HG03135 (cell line): ENCODE data around the gene RNF213.
"Not testable (repeated sequence)": the region's sequence is repeated elsewhere in the genome, so short reads cannot be mapped to it uniquely, and the experiment has no call there.

Experiments
- ATAC-seq: cut with Tn5 transposase; IDR thresholded peaks from one replicate; pipeline ENCODE4 v1.9.1; 2021; ENCODE audit warnings: mild to moderate bottlenecking, moderate library complexity; ENCODE audit not compliant: unreplicated experiment

The RNF213 gene

GRCh38 chr17:80410441-80411087 is 149.9 kb downstream of the RNF213 start:
- not testable (repeated sequence) for ATAC-seq

DNA sequence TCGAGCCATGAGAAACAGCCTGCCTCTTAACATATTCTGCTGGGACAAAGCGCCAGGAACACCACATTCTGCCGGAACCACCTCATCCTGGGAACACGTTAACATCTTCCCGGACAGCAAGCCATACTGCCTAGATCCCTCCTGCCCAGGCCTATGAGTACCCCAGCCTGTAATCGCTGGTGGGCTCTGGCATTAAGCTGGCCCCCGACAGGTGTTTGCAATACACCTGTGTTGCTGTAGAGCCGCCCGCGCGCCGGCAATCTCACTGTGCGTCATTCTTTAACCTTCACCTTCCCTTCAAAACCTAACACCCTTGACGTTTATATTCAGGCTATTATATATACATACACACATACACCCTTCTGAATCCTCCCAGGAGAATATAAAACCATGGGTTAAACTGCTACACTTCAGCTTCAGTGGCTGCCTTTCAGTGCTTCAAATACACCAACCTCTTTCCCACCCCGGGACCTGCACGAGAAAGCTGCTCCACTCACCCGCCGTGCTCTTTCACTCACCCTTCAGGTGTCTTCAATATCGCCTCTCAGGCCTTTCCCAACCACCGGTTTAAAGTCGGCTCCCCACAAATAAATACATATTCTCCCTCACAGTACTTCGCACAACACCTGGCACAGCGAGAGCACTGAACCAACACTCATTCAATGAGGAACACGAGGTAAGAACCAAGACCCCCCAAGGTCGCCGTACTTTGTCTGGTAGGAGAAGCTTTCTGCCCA is 153.3 kb downstream of the RNF213 start:
- ATAC-seq, result no peak

GRCh38 chr17:80414508-80414802 is 153.8 kb downstream of the RNF213 start:
- ATAC-seq, result peak; percentile 9

- ATAC-seq, result peak; percentile 94
These were observed 154.4 kb downstream of the RNF213 start, which contains the start of gene ENDOV for GRCh38 chr17:80414803-80415625. ENDOV (plus strand) TSS chr17:80415167; CDS start chr17:80415195, 28 bp downstream.

DNA sequence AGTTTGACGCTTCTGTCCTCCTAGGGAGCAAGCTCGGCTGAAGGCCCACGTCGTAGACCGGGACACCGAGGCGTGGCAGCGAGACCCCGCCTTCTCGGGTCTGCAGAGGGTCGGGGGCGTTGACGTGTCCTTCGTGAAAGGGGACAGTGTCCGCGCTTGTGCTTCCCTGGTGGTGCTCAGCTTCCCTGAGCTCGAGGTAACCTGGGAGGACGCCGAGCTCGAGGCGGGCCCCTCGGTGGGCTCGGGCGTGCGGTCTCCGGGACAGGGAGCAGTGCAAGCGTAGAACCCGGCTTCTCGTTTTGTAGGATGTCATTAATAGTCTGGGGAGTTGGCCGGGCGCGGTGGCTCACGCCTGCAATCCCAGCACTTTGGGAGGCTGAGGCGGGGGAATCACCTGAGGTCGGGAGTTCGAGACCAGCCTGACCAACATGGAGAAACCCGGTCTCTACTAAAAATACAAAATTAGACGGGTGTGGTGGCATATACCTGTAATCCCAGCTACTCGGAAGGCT is 155.0 kb downstream of the RNF213 start:
- ATAC-seq, result no peak

DNA sequence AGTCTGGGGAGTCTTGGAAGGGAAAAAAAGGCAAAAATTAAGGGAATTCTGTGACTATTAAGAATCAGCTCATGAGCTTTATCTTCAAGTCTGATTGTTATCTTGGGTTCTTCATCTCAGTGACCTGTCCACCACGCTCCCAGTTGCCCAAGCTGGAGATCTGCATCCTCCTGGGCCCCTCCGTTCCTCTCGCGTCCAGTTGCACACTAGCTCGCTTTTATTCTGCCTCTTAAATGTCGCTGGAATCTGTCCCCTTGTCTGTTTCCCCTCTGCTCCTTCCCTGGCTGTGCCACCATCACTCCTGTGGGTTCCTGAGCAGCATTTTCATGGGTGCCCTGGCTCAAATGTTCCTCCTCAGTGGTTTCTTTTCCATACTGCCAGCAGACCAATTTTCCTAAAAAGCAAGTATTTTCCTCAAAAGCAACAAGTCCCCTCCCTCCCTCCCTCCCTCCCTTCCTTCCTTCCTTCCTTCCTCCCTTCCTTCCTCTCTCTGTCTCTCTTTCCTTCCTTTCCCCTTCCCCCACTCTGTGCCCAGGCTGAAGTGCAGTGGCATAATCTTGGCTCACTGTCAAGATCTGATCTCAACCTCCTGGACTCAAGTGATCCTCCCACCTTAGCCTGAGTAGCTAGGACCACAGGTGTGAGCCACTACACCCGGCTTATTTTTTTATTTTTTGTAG is 155.7 kb downstream of the RNF213 start:
- no peak for ATAC-seq

DNA sequence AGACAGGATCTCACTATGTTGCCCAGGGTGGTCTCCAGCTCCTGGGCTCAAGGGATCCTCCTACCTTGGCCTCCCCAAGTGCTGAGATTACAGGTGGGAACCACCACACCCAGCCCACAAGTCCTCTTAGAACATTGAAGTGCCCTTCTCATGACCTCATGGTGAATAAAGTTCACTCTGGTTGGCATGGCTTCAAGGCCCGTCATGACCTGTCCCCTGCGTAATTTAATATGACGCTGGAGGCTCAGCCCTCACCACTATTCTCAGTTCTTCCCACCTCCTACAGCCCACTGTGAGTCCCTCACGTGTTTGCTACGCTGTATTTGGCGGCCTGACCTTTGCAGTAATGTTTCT is 156.3 kb downstream of the RNF213 start:
- no peak for ATAC-seq

DNA sequence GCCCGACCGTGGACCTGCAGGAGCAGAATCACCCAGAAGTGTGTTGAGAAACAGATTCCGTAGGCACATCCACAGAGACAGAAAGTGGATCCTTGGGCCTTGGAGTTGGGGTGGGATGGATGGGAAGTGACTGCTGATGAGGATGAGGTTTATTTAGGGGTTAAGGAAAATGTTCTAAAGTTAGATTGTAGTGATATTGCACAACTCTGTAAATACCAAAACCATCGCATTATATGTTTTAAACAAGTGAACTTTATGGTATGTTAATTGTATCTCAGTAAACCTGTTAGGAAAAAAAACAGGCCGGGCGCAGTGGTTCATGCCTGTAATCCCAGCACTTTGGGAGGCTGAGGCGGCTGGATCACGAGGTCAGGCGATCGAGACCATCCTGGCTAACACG is 157.9 kb downstream of the RNF213 start:
- no peak for ATAC-seq

- ATAC-seq, result no peak
These were observed 158.6 kb downstream of the RNF213 start for GRCh38 chr17:80419255-80419654.

DNA sequence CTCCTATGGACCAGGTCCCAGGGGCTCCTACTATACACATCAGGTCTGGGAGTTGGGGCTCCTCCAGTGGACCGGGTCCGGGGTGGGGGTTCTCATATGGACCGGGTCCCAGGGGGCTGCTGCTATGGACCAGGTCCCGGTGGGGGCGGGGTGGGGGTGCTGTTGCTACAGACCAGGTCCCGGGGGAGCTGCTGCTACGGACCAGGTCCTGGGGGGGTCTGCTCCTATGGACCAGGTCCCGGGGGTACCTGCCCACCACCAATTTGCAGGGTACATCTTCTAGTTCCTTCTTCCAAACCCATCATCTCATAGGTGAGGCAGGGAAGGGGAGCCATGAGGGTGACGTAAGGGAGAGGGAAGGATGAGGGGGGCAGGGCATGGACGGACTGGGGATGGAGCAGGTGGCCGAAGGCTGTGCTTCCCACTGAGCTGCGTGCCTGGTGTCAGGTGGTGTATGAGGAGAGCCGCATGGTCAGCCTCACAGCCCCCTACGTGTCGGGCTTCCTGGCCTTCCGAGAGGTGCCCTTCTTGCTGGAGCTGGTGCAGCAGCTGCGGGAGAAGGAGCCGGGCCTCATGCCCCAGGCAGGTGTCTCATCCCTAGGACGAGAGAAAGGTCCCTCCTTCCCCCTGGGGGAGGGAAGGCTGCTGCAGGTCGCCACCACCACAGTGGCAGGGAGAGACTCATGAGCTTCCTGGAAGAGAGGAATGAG is 160.9 kb downstream of the RNF213 start:
- ATAC-seq, result no peak

- ATAC-seq, result no peak
These were observed 161.6 kb downstream of the RNF213 start for GRCh38 chr17:80422276-80422675.

GRCh38 chr17:80422981-80423380 is 162.3 kb downstream of the RNF213 start:
- ATAC-seq, result no peak

DNA sequence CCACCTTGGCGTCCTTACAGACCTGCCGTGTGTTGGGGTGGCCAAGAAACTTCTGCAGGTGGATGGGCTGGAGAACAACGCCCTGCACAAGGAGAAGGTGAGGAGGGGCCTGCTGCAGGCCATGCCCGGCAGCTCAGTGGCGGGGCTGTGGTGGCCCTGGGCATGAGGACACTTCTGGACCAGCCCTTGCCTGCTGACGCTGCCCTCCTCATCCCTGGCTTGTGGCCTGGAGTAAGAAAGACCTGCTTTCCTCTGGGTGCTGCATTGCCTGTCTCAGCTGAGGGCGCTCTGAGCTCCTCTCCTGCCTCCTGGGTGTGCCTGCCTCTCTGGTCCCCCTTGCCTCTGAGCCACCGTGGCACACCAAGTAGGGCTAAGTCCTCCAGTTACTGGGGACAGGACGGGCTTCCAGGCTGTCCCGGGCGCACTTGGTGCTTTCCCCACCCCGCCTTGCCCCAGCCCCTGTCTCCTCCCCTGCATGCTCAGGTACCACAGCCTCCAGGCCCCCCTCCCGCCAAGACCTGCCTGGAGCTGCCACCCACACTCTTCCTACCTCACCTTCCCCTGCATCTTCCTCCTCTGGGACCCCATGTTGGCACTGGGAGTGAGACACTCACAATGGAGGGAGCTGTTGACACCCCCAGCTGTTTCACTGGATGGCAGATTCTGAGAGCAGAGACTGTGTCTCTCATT is 163.0 kb downstream of the RNF213 start:
- ATAC-seq, result no peak

DNA sequence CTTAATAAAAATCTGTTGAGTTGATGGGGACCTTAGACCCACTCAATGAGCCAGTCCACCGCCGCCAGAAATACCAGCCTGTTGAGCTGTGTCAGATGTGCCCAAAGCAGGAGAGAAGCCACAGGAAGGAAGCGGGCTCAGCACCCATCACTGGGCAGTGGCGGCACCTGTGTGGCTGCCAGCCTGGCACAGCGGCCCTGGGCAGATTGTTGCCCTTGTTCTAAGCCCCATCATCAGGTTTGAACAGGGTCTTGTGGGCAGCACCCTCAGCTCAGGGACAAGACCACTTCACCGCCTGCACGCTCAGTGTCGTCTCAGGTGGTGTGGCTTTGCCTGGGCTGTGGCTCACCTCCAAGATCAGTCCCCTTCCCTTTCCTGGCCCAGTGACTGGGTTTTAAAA is 163.6 kb downstream of the RNF213 start:
- no peak for ATAC-seq

- no peak for ATAC-seq
These were observed 164.5 kb downstream of the RNF213 start for GRCh38 chr17:80424878-80425765.

- no peak for ATAC-seq
These were observed 165.3 kb downstream of the RNF213 start for GRCh38 chr17:80425835-80426426.

DNA sequence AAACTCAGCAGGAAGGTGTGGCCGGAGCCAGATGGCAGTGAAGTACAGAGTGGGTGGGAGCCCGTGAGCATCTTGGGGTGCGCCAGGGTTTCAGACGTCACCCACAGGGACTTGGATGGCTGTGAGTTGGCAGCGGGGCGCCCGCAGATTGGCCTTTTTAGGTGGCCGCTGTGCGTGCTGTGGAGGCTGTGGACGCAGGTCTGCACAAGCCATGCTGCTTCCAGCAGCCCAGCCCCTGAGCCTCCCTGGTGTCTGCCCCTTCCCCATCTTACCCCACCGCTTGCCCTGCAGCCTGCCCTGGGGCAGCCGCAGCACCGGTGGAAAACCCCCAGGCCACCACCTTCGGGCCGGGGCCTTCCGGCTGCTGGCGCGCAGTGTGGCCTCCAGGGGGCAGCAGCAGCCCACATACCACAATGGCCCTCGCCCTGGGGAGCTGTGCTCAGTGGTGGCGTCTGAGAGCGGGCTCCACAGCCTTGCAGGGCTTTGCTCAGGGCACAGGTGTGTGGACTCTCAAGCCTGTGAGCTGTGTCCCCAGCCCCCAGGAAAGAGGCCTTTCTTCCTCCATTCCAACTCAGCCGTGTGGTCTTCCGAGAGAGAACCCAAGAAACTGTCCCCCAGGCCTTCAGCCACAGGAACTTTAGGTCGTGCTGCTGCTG is 166.1 kb downstream of the RNF213 start:
- ATAC-seq, result peak; percentile 71
